ENCODE data around the gene RAF1.

GRCh38 chr3:12629560-12629959 lies 34.4 kb downstream of the RAF1 start:
- TF ChIP-seq EZH2 (IDR thresholded peaks at IDR 0.05; ENCODE audit: borderline replicate concordance, insufficient read depth, low read depth, low read length, poor library complexity, severe bottlenecking) = no peak
- TF ChIP-seq, protein P1, sequence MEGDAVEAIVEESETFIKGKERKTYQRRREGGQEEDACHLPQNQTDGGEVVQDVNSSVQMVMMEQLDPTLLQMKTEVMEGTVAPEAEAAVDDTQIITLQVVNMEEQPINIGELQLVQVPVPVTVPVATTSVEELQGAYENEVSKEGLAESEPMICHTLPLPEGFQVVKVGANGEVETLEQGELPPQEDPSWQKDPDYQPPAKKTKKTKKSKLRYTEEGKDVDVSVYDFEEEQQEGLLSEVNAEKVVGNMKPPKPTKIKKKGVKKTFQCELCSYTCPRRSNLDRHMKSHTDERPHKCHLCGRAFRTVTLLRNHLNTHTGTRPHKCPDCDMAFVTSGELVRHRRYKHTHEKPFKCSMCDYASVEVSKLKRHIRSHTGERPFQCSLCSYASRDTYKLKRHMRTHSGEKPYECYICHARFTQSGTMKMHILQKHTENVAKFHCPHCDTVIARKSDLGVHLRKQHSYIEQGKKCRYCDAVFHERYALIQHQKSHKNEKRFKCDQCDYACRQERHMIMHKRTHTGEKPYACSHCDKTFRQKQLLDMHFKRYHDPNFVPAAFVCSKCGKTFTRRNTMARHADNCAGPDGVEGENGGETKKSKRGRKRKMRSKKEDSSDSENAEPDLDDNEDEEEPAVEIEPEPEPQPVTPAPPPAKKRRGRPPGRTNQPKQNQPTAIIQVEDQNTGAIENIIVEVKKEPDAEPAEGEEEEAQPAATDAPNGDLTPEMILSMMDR (IDR thresholded peaks at IDR 0.05) = no peak

All from B cell (primary cell).